ENCODE results near the gene ZDHHC9.

Gene ZDHHC9

GRCh38 chrX:129771266-129771995 lies 72.3 kb downstream of the ZDHHC9 start:
- Histone ChIP-seq H3K79me2 (no peaks in the 10 kb centered on the region), H3K9me3 (ENCODE audit: control insufficient read depth, low read length) (no peaks in the 10 kb centered on the region), H2AFZ (no peak overlapping the region), H3K27ac (no peak overlapping the region), H3K4me3 (ENCODE audit: low read depth, low read length) (no peak overlapping the region), H3K36me3 (ENCODE audit: control insufficient read depth, insufficient read depth, low read length) (no peaks in the 10 kb centered on the region), H3K4me1 (no peaks in the 10 kb centered on the region), H3K27me3 (ENCODE audit: control insufficient read depth, insufficient read depth, low read length) (no peaks in the 10 kb centered on the region), H3K4me2 (ENCODE audit: low read length) (no peak overlapping the region), H3K9ac (no peak overlapping the region)
- no peak for TF ChIP-seq CTCF (IDR thresholded peaks at IDR 0.05)

- TF ChIP-seq CTCF (IDR thresholded peaks at IDR 0.05), result no peak
These were observed 74.1 kb downstream of the ZDHHC9 start for GRCh38 chrX:129769467-129770154.

GRCh38 chrX:129768586-129769466 lies 74.9 kb downstream of the ZDHHC9 start:
- no peak overlapping the region for H3K27ac ChIP-seq
- no peaks in the 10 kb centered on the region for H3K4me1 ChIP-seq
- H3K79me2 ChIP-seq, result no peaks in the 10 kb centered on the region
- no peak overlapping the region for H3K4me2 ChIP-seq (ENCODE audit: low read length)
- H3K36me3 ChIP-seq (ENCODE audit: control insufficient read depth, insufficient read depth, low read length), result no peaks in the 10 kb centered on the region
- H2AFZ ChIP-seq, result no peak overlapping the region
- H3K9ac ChIP-seq, result no peak overlapping the region
- no peaks in the 10 kb centered on the region for H3K9me3 ChIP-seq (ENCODE audit: control insufficient read depth, low read length)
- H3K4me3 ChIP-seq (ENCODE audit: low read depth, low read length), result no peak overlapping the region
- H3K27me3 ChIP-seq (ENCODE audit: control insufficient read depth, insufficient read depth, low read length), result no peaks in the 10 kb centered on the region
- no peak for TF ChIP-seq CTCF (IDR thresholded peaks at IDR 0.05)

More at GRCh38 chrX:129769467-129770154, 74.1 kb downstream of the ZDHHC9 start:
- Histone ChIP-seq H3K4me2 (ENCODE audit: low read length) (no peak overlapping the region), H3K36me3 (ENCODE audit: control insufficient read depth, insufficient read depth, low read length) (no peaks in the 10 kb centered on the region), H3K4me1 (no peaks in the 10 kb centered on the region), H3K4me3 (ENCODE audit: low read depth, low read length) (no peak overlapping the region), H3K9ac (no peak overlapping the region), H3K79me2 (no peaks in the 10 kb centered on the region), H3K27me3 (ENCODE audit: control insufficient read depth, insufficient read depth, low read length) (no peaks in the 10 kb centered on the region), H2AFZ (no peak overlapping the region), H3K27ac (no peak overlapping the region), H3K9me3 (ENCODE audit: control insufficient read depth, low read length) (no peaks in the 10 kb centered on the region)

- Histone ChIP-seq H3K4me3 (ENCODE audit: low read depth, low read length) (no peak overlapping the region), H2AFZ (no peak overlapping the region), H3K27ac (no peak overlapping the region), H3K27me3 (ENCODE audit: control insufficient read depth, insufficient read depth, low read length) (no peaks in the 10 kb centered on the region), H3K4me1 (no peaks in the 10 kb centered on the region), H3K9me3 (ENCODE audit: control insufficient read depth, low read length) (no peaks in the 10 kb centered on the region), H3K79me2 (no peaks in the 10 kb centered on the region), H3K36me3 (ENCODE audit: control insufficient read depth, insufficient read depth, low read length) (no peaks in the 10 kb centered on the region), H3K9ac (no peak overlapping the region), H3K4me2 (ENCODE audit: low read length) (no peak overlapping the region)
- TF ChIP-seq CTCF (IDR thresholded peaks at IDR 0.05), result no peak
These were observed 75.5 kb downstream of the ZDHHC9 start for GRCh38 chrX:129768186-129768585.

Measured in parathyroid adenoma (tissue), 2 donors.